HG02970 (cell line): ENCODE results near the gene SERPINB1.

Experiments
- ATAC-seq: cut with Tn5 transposase; IDR thresholded peaks from one replicate; pipeline ENCODE4 v1.9.1; 2021; ENCODE audit warnings: mild to moderate bottlenecking, moderate library complexity, moderate number of reproducible peaks; ENCODE audit not compliant: unreplicated experiment, low FRiP score

Gene SERPINB1

GRCh38 chr6:2796861-2797260, 44.8 kb downstream of the SERPINB1 start:
- ATAC-seq: no peak

- ATAC-seq: no peak
Measured at GRCh38 chr6:2795956-2796355, 45.7 kb downstream of the SERPINB1 start.

- ATAC-seq: no peak
Measured at GRCh38 chr6:2795162-2795561, 46.5 kb downstream of the SERPINB1 start.

GRCh38 chr6:2794171-2794730, 47.4 kb downstream of the SERPINB1 start:
- ATAC-seq: no peak

GRCh38 chr6:2793534-2794151, 48.0 kb downstream of the SERPINB1 start:
- ATAC-seq: no peak

GRCh38 chr6:2792330-2793110, 49.1 kb downstream of the SERPINB1 start:
- ATAC-seq: no peak

GRCh38 chr6:2791450-2791974, 50.2 kb downstream of the SERPINB1 start:
- no peak for ATAC-seq

- no peak for ATAC-seq
Measured at GRCh38 chr6:2790588-2791449, 50.8 kb downstream of the SERPINB1 start.

- ATAC-seq: no peak
Measured at GRCh38 chr6:2786269-2786668, 55.4 kb downstream of the SERPINB1 start.

- no peak for ATAC-seq
Measured at GRCh38 chr6:2784930-2785329, 56.7 kb downstream of the SERPINB1 start.

- ATAC-seq: no peak
Measured at GRCh38 chr6:2784061-2784460, 57.6 kb downstream of the SERPINB1 start.

GRCh38 chr6:2783188-2783963, 58.3 kb downstream of the SERPINB1 start:
- no peak for ATAC-seq

GRCh38 chr6:2782825-2783187, 58.9 kb downstream of the SERPINB1 start:
- ATAC-seq: no peak

GRCh38 chr6:2782356-2782708, 59.3 kb downstream of the SERPINB1 start:
- ATAC-seq: no peak
